Measurements from ENCODE around the gene VEPH1.

The VEPH1 gene

DNA sequence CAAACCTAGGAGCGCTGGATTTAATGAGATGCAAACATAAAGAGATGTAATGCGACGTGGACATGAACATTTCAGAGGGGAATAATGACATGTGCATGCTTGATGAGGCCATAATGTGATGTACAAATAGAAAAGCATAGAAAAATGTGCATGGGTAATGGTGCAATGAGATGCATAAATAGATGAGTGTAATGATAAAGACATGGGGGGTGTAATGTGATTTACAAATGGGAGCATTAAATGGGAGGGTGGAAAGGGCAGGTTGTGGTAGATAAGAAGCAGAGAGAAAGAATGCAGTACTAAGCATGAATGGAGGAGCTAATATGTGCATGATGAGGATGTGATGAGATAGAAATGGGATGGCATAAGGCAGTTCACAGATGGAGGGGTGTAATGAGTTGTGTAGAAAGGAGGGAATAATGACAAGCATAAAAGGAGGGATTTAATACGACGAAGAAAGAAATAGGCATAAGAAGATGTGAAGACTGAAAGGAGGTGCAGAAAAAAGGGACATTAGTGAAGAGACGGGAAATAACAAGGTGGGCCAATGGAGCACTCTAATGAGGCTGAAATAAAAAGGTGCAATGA is 205.8 kb downstream of the VEPH1 start:
- DNase-seq, result no peak

DNA sequence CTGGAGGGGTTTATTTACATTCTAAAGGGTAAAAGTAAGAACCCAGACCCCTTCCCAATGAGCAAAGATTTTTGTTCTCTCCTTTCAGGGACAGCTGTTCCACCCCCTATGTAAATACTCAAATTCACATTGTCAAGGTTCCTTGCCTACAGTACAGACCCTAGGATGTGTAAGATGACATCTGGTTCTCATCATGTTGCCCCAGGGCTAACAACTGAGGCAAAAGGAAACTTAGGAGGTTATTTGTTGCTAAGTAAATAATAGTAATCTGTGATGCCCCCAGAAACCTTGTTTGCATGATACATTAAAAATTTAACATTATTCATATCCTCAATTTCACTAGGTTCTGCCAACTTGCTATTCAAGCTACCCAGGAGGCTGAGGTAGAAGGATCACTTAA is 208.3 kb downstream of the VEPH1 start:
- DNase-seq, result no peak

DNA sequence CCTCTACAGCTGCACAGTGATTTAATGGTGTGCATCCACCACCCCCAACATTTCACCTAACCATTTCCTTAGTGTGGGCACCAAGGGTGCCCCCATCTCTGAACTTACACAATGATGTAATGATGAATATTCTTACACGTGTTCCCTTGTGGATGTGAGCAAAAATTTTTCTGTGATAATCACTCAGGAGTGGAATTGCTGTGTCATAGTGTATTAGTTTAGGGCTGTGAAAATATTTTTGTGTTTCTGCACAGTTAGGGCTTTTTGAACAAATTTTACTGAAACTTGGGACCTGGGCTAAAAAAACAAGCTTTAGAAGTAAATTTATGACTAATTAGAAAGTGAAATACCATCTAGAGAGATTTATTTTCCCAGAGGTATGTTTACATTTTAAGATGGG is 208.7 kb downstream of the VEPH1 start:
- DNase-seq, result no peak

DNA sequence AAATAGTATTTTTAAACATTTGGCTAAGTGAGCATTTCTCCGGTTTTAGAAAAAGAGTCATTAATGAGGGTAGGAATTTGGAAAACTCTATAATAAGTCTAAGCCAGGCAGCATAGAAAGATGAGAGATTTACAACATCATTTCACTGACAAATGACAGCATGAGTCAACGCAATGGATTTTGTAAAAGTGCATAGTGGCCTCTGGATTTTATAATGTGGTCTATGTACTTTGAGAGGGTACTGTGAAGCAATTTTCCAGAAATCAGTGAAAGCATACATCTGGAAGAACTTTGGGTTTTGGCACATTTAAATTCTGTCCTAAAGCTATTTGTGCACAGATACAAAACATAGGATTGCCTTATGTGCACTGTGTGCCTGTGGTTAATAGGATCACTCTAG is 212.4 kb downstream of the VEPH1 start:
- no peak for DNase-seq

DNA sequence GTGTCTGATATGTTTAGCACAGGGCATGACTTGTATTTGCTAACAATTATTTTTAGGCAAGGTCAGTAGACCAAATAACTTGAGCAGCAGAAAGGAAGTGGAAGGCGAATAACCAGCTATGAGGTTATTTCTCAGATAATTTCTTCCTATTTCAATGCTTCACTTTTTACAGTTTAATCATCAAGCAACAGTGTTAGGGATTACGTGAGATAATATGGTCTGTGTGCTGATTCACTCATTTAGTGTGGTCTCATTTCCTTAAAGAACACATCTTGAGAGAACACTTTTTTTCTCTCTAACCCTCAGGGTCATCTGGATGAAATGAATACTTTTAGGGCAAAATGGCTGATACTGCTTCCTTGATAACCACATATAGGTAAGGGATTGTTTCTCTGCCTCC is 217.2 kb downstream of the VEPH1 start:
- DNase-seq, result no peak

DNA sequence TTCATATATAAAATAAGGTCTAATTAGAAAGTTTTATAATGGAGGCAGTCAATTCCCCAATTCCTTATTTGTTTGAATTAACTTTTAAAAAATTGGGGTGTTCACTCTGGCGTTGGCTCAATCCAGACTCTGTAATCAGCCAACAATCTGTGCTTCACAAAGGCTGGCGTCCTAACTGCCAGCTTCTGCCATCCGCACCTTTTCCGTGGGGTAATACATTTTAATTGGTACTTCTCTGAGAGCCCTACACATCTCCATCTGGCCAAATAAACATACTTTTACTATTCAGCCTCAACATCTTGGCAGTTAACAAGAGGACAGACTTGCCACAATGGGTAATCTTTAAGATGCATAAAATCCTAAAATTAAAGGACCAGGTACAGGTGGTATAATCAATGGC is 218.1 kb downstream of the VEPH1 start:
- no peak for DNase-seq

DNA sequence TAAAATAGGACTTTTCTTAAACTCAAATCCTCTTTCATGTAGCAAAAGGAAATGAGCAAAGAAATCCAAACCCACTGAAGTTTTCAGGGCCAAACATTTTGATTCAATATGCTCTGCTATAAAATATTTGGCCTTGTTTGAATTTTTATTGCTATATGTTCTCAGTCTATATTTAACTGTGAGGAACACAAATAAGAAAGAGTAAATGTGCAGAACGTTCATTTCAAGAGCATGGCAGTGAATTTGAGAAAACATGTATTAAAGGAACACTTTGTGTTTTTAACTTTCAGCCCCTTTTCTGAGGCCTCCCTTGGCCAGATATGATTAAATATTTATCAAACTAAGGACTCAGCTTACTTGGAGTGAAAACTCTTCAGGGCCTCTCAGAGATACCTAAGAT is 218.5 kb downstream of the VEPH1 start:
- DNase-seq, result no peak

DNA sequence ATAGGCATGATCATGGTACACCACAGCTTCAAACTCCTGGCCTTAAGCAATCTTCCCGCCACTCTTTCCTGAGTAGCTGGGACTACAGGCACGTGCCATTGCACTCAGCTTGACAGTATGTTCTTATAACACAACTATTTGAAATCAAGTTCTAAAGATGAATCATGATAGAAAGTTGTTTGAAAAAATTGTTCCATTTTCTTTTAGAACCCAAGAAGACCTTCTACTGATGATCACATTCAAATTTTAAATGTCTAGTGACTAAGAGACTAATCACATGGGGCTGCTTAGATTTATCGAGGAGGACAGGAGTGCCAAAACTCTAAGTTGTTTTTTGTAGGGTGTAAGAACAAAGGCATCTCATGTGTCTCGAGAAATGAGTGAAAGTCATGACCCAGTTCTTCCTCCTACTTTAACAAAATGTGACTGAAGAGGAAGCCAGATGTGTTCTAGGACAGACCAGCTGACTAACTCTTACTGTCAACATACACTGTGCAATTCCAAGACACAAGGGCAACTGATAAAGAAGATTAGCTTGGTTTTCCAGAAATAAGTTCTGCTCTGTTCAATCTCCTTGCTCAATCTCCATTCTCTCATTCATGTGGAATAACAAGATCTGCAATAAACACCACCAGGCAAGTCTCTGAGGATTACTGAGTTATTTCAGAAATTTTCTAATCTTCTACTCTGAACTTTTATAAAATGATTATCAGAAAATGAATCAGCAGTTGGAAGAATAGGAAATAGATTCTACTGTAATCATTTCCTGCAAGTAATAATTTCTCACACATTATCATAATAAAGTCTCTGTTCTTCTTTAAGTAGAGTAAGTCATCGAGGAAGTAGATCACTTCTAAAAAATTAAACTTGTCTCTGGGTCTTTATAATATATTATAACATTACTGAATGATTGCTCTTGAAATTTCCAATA is 220.7 kb downstream of the VEPH1 start:
- no peak for DNase-seq

DNA sequence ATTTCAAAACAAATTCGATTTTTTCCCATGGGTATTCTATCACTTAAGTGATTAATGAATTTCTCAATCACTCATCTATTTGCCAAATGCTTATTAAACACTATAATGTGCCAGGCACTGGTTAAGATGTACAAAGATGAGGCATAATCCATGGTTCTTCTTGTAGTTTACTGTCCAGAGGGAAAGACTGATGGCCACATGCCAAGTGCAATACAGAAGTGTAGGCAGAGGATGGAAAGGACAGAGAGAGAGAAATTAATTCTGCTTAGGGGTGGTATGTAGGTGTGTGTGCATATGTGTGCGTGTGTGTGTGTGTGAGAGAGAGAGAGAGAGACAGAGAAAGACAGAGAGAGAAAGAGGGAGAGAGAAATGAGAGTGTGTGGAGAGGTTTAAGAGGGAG is 222.4 kb downstream of the VEPH1 start:
- DNase-seq, result no peak

DNA sequence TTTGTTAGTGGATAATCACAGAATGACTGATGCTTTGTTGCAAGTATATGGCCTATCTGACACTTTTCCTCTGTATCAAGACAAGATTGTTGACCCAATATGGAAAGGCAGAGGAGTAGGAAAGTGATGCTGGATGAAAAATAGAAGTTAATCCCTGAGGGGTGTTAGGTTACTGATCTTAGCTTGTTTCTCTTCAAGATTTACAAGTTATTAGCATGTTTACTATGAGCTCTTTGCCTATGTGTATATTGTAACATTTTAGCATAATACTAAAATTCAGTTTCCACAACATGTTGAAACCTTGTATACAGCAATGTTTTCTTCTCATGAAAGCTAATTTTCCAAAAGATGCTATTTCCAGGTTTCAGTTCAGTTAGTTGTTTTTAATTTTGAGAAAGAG is 222.9 kb downstream of the VEPH1 start:
- DNase-seq, result no peak

DNA sequence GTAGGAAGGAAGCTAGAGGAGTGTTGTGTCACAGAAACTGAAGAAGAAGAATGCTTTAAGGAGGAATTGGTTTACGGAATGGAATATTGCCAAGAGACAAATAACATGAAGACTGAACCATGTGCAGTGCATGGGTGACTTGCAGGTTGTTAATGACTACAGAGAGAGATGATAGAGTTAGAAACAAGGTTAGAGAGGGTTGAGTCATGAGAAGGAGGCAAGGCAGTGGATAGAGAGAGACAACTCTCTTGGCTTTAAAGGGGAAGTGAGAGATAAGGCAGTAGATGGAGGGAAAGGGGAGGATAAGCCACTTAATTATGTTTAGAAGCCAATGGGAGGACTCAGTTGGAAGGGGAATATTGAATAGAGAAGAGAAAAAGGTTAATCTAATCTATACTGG is 224.0 kb downstream of the VEPH1 start:
- no peak for DNase-seq

DNA sequence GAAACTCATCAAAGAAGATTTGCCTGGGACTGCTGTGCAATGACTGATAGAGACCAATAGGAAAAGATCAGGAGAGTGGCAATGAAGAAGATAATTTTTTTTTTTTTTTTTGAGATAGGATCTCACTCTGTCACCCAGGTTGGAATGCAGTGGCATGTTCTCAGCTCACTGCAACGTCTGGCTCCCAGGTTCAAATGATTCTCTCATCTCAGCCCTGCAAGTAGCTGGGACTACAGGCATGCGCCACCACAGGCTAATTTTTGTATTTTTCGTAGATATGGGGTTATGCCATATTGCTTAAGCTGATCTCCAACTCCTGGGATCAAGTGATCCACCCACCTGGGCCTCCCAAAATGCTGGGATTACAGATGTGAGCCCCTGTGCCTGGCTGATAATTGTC is 226.4 kb downstream of the VEPH1 start:
- no peak for DNase-seq

DNA sequence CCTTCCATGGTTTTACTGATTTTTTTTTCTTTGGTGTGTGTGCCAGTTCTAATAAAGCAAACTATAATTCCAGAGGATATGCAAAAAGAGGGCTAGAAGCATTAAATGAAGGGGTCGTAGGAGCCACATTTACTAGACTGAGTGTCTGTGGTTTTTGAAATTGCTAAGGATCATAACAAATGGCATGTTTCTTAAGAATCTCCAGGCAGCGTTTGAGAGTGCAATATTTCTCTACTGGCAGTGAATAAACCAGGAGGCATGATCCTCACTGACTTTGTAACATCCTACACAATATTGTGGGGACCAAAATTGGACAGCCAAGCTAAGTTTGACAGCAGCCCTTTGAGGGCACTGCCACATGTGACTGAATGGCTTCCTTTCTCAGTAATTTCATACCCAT is 227.4 kb downstream of the VEPH1 start:
- no peak for DNase-seq

DNA sequence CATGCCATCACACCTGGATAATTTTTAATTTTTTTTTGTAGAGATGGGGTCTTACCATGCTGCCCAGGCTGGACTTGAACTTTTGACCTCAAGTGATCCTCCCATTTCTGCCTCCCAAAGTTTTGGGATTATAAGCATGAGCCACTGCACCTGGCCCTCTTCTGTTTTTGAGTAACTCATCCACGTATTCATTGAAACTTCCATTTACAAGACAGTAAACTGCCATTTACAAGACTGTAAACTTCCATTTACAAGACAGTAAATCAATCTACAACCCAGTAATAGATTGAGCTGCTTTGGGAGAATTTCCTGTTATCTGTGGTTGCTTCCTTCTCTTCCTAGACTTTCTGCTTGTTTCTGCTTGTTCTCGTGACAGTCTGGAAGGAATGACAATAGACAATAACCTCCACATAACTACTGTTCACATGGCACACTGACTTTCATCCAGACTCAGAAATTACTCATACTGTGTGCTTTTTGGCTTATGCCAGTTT is 228.5 kb downstream of the VEPH1 start:
- DNase-seq, result no peak

DNA sequence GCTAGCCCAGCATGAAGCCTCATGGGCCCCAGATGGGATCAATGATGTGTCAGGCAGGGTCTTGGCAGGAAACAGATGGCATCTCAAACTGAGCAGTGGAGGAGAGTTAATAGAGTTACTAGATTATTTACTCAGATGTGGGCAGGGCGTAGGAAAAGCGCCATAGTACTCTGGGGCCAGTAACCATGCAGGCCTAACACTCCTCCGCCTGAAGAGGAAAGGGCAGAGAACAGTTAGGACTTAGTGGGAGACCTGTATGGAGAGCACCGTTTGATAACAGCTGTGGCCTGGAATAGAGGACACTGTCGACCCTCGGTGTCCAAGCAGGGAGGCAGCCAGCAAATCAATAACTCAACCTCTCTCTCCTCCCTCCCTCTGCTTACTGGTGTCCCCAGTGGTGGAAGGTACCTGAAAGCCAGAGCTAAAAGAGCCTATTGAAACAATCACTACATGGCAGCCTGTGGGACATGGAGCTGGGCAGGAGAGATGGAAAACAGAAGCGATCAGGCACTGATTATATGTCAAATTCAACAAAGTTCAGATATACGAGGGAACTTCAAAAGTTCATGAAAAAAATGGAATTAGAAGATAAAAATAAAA is 231.8 kb downstream of the VEPH1 start:
- no peak for DNase-seq

DNA sequence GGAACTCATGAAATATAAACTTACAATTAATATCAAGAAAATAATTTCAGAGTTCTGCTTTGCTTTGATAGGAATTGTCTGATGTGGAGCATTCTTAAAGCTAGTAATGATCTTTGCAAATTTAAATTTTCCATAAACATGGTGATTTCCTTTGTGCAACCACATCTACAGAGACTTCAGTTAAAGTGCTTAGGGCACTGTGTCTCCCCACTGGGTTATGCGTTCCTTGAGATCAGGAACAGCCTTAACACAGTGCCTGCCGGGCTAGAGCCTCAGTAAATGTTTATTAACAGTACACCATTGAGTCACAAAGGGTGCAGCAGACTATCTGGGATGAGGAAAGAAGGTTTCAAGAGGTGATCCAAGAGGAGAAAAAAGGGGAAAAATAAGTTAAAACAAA is 235.2 kb downstream of the VEPH1 start:
- no peak for DNase-seq

DNA sequence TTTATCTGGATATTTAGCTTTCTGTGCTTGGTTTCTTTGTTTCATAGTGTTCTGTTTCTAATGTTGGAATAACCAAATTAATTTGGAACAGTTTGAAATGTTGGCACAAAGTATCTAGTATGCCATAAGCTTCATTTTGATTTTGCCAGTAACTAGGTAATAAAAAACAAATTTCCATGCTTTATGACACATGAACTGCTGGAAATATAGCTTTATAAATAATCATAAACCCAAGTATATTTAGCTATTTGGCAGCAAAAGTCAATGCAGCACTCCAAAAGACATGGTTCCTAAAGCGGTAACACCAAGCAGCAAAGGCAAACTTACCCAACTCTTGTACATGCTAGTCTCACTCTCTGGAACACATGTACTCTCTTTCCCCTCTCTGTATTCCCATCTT is 237.3 kb downstream of the VEPH1 start:
- no peak for DNase-seq

DNA sequence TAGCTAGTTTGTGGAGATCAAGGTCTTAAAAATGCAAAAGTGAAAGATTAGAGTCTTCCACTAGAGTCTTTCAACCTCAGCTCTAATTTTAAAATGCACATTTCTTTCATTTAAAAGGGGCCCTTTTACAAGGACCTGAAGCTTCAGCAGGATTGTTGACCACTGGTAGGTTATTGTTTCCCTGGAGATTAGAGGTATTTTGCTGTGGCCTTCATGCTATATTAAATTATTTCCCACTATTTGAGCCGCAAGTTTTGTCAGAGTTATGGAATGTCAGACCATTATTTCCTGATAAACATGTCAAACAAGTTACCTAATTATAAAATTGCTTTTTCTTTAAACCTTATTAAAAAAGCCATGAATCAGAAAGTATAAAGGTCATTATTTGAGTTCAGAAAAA is 240.2 kb downstream of the VEPH1 start:
- DNase-seq, result no peak

DNA sequence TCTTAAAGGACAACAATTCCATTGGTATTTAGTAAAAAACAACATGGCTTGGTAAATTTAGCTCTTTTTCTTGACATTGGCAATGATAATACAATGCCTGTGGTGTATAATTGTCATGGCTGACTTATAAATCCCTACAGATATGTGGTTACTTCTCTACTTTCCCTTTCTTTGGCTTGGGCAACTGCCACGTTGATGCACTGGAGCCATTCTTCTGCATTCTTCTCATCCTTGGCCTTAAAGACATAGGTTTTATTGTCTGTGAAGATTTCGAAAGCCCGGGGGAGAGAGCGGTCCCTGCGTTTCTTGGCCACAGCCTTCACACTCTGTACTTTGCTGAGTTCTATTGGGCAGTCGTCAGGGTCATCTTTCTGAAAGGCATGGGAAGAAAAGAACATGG is 242.2 kb downstream of the VEPH1 start:
- DNase-seq, result no peak

DNA sequence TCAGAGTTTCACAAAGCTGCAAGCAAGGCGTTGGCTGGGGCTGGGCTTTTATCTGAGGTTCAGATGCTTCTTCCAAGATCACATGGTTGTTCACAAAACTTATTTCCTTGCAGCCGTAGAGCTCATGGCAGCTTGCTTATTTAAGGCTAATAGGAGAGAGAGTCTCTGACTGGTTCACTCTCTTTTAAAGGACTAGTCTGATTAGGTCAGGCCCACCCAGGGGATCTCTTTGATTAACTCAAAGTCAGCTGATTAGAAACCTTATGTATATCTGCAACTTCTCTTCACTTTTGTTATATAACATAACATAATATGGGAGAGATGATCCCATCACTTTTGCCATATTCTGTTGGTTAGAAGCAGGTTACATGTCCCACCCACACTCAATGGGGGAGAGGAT is 243.4 kb downstream of the VEPH1 start:
- no peak for DNase-seq

DNA sequence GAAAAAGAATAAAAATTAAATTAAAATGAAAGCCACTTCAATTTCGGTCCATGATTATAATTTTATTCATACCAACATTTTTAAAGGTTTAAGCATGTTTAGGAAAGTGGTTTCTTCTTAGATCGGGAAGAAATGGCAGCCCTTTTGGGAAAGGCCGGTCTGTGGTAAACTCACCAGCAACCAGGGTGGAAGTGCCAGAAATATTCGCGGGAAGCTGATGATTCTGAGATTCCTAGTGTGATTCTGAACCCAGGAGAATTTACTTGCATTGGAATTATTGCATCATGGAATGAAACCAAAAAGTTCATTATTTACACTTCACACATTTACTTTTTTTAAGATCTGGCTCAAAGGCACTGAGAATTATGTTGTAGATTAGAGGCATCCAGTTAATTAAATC is 246.1 kb downstream of the VEPH1 start:
- DNase-seq, result no peak

DNA sequence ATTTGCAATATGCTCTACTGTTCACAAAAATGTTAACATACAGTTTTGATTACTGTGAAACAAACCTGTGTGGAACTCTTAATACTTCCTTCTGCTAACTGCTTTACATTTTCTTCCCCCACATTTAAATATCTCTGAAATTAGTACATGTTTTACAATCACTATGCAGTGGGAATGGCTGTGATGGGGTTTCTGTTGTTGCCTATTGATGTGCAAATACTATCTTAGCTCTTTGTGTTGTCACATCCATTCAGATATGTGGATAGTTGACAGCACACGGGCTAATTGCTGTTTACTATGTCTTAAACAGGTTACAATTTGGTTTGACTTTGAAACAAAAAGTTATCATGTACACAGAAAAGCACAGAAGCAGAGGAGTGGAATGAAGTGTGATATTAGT is 247.4 kb downstream of the VEPH1 start:
- DNase-seq, result no peak

DNA sequence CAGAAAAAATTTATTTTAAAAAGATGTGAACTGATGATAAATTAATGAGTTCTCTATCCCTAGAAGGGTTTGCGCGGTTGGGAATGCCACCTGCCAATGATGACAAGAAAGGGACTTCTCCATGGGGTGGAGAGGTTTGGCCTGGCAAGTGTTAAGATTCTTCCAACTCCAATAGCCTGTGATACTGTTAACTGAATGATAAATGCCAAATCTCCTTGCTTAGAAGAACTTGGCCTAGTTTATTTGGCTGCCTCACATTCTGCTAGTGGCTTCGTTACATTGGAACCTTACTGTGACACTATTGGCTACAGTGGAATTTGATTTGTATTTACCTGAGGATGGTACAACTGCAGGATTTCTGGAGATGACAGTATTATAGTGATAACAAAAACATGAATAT is 251.5 kb downstream of the VEPH1 start:
- DNase-seq, result no peak

DNA sequence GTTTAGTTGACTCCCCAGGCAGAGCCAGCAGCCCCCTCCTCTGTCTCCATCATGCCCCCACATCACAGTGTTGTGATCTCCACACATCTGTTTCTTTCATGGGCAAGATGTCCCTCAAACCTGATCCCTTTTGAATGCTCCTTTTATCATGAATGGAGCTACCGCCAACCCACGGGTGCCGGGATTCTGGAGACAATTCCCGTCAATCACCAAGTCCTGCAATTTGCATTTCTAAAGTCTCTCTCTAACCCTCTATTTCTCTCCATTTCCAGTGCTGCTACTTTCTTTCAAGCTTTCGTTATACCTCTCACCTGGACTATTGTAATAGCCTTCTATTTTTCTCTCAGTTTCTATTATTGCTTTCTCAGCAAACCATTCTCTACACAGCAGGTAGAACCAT is 253.6 kb downstream of the VEPH1 start:
- no peak for DNase-seq

Measured in T-helper 1 cell (primary cell).